Measurements from ENCODE around the gene ANXA11.

GRCh38 chr10:80158598-80159127 is 46.7 kb downstream of the ANXA11 start:
- TF ChIP-seq POLR2A (IDR thresholded peaks at IDR 0.05) (no peak), CTCF (IDR thresholded peaks at IDR 0.05) (peak in 1 of 6 experiments; percentile 13)
